ENCODE results near the gene PCBP2.

- TF ChIP-seq CTCF (IDR thresholded peaks at IDR 0.05), result no peak
- TF ChIP-seq POLR2A (IDR thresholded peaks at IDR 0.05), result no peak
These were observed 62.9 kb downstream of the PCBP2 start for GRCh38 chr12:53514628-53515290.

Measured in adrenal gland (tissue), 5 donors.